ENCODE results near the gene COX20.
A peak's percentile ranks its signal among the peaks of the same experiment; 100 is the strongest.
"Not testable (repeated sequence)": the region's sequence is repeated elsewhere in the genome, so short reads cannot be mapped to it uniquely, and the experiment has no call there.

Gene COX20, protein sequence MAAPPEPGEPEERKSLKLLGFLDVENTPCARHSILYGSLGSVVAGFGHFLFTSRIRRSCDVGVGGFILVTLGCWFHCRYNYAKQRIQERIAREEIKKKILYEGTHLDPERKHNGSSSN

DNA sequence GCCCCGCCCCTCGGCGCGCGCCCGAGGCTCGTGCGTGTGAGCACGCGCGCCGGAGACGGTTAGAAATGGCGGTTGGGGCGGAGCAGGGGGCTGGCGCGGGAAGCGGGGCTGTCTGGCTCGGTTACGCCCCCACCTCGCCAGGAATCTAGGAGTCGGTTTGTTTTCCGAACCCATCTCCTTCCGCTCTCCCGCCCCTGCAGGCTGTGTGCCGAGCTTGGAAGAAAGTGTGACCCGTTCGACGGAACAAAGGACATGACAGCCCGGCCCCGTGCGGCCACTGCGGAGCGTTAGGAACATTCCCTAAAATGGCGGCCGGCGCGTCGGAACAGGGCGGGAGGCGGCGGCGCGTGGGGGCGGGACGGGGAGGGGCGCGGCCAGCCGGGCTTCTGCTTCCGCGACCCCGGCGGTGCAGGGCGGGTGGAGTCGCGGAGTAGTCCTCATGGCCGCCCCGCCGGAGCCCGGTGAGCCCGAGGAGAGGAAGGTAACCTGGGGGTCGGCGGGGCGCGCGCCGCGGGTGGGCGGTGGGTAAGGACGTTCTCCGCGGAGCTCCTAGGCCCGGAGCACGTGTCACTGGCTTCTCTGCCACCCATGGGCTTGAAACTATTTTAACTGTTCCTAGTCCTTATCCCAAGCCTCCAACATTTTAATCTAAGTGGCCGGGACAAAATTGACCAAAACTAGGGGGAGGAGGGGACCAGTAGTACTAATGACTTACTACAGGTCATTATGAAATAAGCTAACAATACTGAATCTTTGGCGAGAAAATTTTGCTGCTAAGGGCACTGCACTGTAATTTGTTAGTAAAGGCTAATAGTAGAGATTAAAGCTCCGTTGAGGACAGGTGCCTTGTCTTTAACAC is at the start of gene COX20:
Gene COX20 (plus strand): TSS at position 383 of the 859 bp plus-strand sequence. CDS start 57 bp downstream, at position 440.
- peak; percentile 92 for DNase-seq
- in situ Hi-C loops (cut with HindIII; ENCODE audit: low pct_ligation_motif_present, low pct_unique_long_range_greater_than_20kb, low sequenced_read_pairs), result no loop called here

DNA sequence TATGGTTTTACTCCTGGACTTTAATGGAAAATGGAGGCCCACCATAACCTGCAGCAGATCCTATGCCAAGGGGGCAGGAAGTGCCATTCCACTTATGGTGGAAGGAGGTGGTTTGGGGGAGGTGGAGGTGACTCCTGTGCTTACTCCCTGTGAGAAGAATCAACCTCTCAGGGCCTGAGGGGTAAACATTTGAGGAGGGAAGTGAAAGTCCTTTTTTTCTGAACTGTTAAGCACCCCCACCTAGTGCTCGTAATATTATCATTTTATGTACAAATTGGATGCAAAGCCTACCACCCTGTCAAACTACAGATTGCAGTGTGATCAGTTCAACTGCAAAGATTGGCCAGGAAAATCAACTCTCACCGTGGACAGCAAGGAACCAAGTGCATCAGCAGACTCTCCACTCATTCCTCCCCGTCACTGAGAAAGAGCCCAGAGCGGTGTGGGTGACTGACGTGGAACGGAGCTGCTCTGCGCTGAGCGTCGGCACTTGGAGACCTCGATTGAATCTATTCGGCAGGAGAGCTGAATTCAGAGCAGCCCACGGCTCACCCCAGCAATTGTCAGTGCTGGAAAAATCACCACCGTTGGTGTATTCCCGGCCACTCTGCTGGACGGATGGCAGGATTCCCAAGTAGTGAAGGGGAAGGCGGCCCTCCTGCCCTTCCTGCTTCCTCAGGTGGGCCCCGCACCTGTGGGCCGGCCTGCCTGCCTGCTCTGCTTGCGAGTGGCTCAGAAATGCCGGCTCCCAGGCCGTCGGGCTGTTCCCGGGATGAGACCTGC is 46.8 kb upstream of the COX20 start:
- in situ Hi-C loops (cut with HindIII; ENCODE audit: low pct_ligation_motif_present, low pct_unique_long_range_greater_than_20kb, low sequenced_read_pairs), result no loop called here
- no peak for DNase-seq

DNA sequence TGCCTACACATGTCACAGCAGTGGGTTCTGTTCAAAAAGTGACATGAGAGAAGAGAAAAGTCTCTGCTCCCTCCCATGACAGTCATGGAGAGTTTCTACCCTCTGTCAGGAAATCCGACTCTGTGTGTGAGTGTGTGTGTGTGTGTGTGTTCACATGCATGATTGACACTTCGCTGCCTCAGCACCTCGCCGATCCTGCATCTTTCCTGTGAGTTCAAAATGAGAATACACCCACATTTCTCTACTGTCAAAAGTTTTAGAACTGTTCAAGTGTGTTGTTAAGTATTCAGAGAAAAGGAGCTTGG is 46.2 kb upstream of the COX20 start:
- in situ Hi-C loops (cut with HindIII; ENCODE audit: low pct_ligation_motif_present, low pct_unique_long_range_greater_than_20kb, low sequenced_read_pairs), result no loop called here
- DNase-seq, result no peak

DNA sequence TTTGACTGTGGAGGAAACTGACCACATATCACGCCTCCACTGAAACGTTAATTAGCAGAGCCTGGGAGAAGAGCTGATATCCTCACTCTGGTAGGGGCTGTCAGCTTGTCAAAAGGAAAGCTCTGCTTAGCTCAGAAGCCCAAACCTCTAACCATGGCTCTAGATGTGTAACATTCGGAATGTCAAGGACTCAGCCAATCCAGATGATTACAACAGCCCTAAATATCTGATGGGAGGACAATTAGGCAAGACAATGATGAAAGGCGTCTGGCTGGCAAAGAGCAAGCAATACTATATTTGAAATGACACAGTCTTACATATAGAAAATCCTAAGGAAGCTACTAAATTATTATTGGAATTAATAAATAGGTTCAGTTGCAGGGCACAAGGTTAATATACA is 45.7 kb upstream of the COX20 start:
- DNase-seq, result no peak
- in situ Hi-C loops (cut with HindIII; ENCODE audit: low pct_ligation_motif_present, low pct_unique_long_range_greater_than_20kb, low sequenced_read_pairs), result no loop called here

DNA sequence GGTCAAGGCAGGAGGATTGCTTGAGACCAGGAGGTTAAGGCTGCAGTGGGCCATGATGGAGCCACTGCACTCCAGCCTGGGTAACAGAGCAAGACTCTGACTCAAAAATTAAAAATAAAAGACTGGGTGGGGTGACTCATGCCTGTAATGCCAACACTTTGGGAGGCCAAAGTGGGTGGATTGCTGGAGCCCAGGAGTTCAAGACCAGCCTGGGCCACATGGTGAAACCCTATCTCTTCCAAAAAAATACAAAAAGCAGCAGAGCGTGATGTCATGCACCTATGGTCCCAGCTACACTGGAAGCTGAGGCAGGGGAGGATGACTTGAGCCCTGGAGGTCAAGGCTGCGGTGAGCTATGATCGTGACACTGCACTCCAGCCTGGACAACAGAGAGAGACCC is 44.4 kb upstream of the COX20 start:
- in situ Hi-C loops (cut with HindIII; ENCODE audit: low pct_ligation_motif_present, low pct_unique_long_range_greater_than_20kb, low sequenced_read_pairs), result no loop called here
- no peak for DNase-seq

DNA sequence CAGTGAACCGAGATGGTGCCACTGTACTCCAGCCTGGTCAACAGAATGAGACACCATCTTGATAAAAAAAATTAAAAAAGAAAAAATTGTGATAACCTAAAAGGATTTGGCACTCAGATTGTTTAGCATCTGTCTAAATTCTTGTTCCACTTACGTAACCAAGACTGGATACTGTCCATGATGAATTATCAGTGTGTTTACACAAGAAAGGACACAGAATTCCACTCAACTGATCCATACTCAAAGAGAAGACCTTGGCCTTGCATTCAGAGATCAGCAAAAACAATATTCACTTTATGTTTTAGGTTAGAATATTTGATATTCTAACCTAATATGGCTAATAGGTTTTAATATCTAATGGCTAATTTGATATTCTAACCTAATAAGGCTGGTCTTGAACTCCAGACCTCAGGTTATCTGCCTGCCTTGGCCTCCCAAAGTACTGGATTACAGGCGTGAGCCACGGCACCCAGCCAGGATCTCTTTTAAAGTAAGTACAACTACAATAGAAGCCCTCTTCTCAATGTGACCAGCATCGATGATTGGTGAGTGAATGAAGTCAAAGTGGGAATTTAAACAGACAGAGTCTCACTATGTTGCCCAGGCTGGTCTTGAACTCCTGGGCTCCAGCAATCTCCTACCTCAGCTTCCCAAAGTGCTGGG is 43.1 kb upstream of the COX20 start:
- in situ Hi-C loops (cut with HindIII; ENCODE audit: low pct_ligation_motif_present, low pct_unique_long_range_greater_than_20kb, low sequenced_read_pairs), result no loop called here
- DNase-seq, result no peak

DNA sequence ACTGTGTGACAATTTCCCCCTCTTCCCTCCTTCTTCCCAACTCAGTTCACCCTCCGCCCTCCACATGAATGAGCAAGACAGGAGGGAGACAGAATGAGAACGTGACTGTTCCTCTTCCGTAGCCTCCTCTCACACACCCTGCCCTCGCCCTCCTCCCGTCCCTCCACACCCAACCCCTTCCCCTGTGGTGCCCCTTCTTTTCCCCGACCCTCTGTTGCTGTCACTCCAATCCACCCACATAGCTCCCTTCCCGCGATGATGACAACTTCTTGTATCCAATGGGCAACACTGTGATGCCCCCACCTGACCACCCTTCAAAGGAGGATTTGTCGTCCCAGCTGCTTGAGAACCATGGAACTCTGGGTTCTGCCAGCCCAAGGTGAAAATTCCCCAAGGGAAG is 41.4 kb upstream of the COX20 start:
- in situ Hi-C loops (cut with HindIII; ENCODE audit: low pct_ligation_motif_present, low pct_unique_long_range_greater_than_20kb, low sequenced_read_pairs), result no loop called here
- no peak for DNase-seq

DNA sequence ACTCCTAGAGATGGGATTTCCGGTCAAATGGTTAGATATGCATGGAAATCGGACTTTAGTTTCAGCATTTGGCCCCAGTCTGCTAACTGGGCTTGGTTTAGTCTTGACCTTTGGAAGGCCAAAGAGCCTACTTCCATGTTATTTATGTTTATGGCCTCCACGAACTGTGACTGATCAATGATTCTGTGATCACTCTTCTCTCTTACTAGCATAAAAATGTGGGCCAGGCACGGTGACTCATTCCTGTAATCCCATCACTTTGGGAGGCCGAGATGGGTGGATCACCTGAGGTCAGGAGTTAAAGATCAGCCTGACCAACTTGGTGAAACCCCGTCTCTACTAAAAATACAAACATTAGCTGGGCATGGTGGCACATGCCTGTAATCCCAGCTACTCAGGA is 40.9 kb upstream of the COX20 start:
- in situ Hi-C loops (cut with HindIII; ENCODE audit: low pct_ligation_motif_present, low pct_unique_long_range_greater_than_20kb, low sequenced_read_pairs); DNase-seq: not testable (repeated sequence)

DNA sequence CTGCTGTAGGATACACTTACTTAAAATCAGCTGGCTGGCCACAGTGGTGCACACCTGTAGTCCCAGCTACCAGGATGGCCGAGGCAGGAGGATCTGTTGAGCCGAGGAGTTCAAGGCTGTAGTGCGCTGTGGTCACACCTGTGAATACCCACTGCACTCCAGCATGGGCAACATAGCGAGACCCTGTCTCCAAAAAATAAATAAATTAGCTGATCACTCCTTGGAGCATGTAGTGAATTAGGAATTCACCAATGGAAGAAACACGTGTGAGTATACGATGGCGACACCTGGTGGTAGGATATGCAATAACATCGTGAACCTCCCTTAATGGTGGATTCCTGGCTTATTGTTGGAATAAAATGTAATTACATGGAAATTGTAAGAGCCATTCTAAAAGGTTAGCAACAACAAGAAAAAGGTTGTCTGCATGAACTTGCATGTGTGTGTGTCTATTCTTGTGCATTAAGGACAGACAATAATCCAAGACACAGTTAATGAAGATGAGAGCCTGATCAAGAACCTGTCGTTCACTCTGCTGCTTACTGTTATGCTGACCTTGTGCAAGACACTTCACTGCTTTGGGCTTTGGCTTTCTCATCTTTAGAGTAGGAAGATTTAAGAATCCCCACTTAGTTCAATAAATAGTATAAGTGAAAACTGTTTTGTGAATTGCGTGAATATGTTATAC is 38.6 kb upstream of the COX20 start:
- in situ Hi-C loops (cut with HindIII; ENCODE audit: low pct_ligation_motif_present, low pct_unique_long_range_greater_than_20kb, low sequenced_read_pairs), result no loop called here
- peak; percentile 68 for DNase-seq

DNA sequence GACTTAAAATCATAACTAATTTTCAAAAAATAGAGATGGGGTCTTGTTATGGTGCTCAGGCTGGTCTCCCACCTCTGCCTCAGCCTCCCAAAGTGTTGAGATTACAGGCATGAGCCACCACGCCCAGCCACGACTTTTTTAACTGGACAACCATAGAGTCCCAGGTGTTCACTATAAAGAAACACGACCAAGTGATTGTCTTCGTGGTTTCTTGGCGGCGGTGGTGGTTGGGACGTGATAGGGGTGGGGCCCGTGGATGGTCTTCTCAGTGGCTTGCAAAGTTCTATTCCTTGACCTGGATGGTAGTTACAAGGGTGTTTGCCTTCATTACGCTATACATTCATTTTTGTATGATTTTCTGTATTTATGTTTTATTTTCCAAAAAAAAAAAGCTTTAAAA is 34.6 kb upstream of the COX20 start:
- DNase-seq, result no peak
- in situ Hi-C loops (cut with HindIII; ENCODE audit: low pct_ligation_motif_present, low pct_unique_long_range_greater_than_20kb, low sequenced_read_pairs), result no loop called here

DNA sequence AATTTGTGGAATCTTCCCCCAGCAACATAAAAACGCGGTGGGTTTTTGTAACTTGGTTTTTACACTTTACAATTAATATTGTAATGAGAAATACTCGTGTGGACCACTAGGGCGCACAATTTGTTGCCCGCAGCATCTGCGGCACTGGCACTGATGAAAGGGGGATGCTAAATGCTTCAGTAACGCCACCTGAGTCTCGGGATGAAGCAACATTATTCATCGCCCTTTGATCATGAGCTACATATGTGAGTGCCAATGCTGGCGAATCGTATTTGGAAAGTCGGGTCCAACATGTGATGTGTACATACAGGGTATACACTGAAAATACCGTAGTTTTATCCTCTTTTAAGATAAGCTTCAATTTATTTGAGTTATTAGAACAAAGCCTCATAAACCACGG is 34.2 kb upstream of the COX20 start:
- peak; percentile 58 for DNase-seq
- in situ Hi-C loops (cut with HindIII; ENCODE audit: low pct_ligation_motif_present, low pct_unique_long_range_greater_than_20kb, low sequenced_read_pairs), result no loop called here

DNA sequence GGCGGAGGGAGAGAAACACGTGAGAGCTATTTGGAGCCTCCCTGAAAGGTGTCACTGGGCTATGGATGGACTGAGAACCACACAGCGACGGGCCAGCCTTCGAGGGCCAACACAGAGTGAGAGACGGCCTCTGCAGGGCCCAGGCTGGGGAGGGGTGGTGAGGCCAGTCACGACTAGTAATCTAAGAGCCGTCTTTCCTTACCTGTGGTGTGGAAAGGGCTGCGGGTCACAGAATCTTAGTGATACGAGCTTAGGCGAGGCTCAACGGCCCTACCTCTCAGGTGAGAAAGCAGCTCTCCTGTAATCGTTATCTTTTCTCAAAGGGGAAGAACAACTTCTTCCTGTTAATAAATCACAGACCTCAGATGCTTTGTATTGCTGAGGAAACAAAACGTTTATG is 33.4 kb upstream of the COX20 start:
- no peak for DNase-seq
- in situ Hi-C loops (cut with HindIII; ENCODE audit: low pct_ligation_motif_present, low pct_unique_long_range_greater_than_20kb, low sequenced_read_pairs), result no loop called here

DNA sequence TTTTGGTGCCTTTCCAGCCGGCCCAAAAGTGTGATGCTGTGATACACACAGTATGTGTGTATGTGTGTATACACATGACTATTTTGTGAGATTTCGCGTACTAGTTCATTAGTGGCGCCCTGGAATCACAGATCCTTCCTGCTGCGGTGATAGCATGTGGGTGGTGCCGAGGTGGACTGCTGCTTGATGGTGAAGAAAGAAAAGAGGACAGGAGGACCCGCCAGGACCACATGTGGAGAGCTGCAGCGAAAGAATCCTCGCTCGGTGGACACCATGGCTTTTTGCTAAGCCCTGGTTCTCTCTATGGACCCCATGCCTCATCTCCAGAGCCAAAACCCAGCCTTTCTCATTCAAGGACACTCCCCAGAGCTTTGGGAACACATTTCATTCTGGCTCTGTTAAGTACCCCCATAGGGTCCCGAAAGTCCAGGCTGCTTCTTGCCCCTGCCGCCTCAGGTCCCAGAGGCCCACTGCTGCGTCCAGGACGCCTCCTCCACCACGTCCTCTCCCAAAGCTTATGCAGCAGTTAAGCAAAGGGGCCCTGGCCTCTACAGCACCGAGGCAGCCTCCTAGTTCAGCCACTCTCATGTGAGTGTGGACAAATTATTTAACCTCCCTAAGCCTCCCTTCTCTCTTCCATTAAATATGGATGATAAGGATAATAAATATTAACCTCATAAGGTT is 32.8 kb upstream of the COX20 start:
- DNase-seq, result no peak
- in situ Hi-C loops (cut with HindIII; ENCODE audit: low pct_ligation_motif_present, low pct_unique_long_range_greater_than_20kb, low sequenced_read_pairs), result no loop called here

DNA sequence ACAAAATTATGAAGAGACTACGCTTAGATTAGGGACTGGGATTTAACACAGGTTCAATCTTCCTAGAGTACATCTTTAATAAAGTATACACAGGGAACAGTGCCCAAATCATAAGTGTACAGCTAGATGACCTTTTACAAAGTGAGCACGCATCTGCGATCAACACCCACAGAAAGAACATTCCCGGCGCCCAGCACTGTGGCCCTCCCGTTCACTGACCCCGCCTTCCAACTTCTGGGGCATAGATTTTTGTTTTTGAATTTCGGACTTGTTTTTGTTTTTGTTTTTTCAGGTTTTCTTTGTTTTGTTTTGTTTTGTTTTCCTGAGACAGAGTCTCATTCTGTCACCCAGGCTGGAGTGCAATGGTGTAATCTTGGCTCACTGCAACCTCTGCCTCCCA is 30.6 kb upstream of the COX20 start:
- in situ Hi-C loops (cut with HindIII; ENCODE audit: low pct_ligation_motif_present, low pct_unique_long_range_greater_than_20kb, low sequenced_read_pairs), result no loop called here
- DNase-seq, result no peak

DNA sequence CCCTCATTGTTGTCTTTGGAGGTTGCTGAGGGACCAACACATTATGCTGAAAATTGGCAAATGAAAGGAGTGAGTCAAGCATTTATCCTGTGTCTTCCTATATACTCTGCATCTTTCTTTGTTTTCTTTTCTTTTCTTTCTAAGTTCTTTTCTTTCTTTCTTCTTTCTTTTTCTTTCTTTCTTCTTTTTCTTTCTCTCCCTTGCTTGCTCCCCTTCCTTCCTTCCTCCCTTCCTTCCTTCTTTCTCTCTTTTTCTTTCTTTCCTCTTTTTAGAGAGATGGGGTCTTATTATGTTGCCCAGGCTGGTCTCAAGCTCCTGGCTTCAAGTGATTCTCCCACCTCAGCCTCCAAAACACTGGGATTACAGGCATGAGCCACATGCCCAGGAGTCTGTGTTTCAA is 28.3 kb upstream of the COX20 start:
- in situ Hi-C loops (cut with HindIII; ENCODE audit: low pct_ligation_motif_present, low pct_unique_long_range_greater_than_20kb, low sequenced_read_pairs), result no loop called here
- DNase-seq, result no peak

DNA sequence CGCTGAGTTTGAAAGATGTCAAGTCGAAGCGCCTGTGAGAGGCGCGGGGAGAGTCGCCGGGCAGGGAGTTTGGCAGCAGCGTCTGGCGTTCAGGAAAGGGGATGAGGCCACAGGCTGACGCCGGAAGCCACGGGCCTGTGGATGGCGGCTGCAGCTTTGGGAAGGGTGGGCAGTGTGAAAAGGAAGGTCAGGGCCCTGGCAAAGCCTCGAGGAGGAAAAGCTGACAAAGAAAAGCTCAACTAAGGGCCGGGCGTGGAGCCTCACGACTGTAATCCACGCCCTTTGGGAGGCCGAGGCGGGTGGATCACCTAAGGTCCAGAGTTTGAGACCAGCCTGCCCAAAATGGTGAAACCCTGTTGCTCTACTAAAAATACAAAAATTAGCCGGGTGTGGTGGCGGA is 25.2 kb upstream of the COX20 start:
- in situ Hi-C loops (cut with HindIII; ENCODE audit: low pct_ligation_motif_present, low pct_unique_long_range_greater_than_20kb, low sequenced_read_pairs), result no loop called here
- DNase-seq, result no peak

DNA sequence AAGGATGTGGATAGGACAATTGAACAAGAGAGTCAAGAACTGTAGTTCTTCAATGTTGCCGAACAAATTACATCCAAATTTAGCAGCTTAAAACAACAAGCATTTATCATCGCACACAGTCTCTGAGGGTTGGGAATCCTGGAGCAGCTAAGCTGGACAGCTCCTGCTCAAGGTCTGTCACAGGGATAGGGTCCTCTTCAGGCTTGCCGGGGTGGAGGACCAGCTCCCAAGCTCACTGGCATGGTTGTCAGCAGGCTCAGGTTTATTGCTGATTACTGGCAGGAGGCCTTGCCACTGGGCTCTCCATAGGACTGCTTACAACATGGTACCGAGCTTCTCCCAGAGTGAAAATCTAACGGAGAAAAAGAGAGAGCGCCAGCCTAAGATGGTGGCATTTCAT is 22.1 kb upstream of the COX20 start:
- in situ Hi-C loops (cut with HindIII; ENCODE audit: low pct_ligation_motif_present, low pct_unique_long_range_greater_than_20kb, low sequenced_read_pairs), result no loop called here
- no peak for DNase-seq

DNA sequence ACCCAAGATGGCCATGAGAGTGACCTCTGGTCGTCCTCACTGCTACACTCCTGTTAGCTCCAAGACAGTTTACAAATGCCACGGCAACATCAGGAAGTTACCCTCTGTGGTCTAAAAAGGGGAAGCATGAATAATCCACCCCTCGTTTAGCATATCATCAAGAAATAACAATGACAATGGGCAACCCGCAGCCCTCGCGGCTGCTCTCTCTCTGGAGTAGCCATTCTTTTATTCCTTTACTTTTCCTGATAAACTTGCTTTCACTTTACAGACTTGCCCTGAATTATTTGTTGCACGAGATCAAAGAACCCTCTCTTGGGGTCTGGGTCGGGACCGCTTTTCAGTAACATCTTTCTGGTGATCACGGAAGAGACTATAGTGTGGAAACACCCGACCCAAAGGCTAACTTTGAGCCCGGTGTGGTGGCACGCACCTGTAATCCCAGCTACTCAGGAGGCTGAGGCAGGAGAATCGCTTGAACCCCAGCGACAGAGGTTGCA is 19.8 kb upstream of the COX20 start:
- in situ Hi-C loops (cut with HindIII; ENCODE audit: low pct_ligation_motif_present, low pct_unique_long_range_greater_than_20kb, low sequenced_read_pairs), result no loop called here
- DNase-seq, result no peak
